ENCODE data around the gene CSF1.

Gene CSF1

DNA sequence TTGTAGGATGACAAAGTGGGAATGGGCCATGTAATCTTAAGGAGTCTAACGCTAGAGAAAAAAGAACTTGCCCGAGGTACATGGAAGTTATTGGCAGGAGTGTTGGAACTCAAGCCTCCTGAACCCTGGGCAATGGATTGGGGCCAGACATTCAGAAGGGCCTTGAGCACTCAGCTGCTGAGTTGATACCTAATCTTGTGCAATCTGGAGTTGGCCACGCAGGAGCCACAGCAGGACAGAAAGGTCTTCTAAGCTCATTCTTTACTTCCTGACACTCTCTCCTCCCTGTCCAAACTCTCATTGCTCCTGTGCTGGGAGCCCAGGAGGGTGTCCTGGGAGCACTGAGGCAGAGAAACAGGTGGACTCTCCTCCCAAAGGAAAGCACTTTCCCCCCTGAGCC is 25.1 kb upstream of the CSF1 start:
- Histone ChIP-seq H2AFZ (ENCODE audit: low read depth) (no peak overlapping the region), H4K20me1 (ENCODE audit: insufficient read depth) (no peaks in the 10 kb centered on the region), H3K9ac (no peak overlapping the region), H3K36me3 (ENCODE audit: insufficient read depth) (no peaks in the 10 kb centered on the region), H3K27ac (no peak overlapping the region), H3K4me1 (ENCODE audit: low read depth, poor library complexity, severe bottlenecking) (no peaks in the 10 kb centered on the region), H3K27me3 (ENCODE audit: insufficient read depth, low read depth) (no peaks in the 10 kb centered on the region), H3K4me2 (no peak overlapping the region), H3K79me2 (ENCODE audit: insufficient read depth, low read depth) (no peaks in the 10 kb centered on the region), H3K4me3 (IDR thresholded peaks at IDR 0.05; ENCODE audit: insufficient read depth, low read depth, low read length) (no peak overlapping the region)
- TF ChIP-seq, protein P1, sequence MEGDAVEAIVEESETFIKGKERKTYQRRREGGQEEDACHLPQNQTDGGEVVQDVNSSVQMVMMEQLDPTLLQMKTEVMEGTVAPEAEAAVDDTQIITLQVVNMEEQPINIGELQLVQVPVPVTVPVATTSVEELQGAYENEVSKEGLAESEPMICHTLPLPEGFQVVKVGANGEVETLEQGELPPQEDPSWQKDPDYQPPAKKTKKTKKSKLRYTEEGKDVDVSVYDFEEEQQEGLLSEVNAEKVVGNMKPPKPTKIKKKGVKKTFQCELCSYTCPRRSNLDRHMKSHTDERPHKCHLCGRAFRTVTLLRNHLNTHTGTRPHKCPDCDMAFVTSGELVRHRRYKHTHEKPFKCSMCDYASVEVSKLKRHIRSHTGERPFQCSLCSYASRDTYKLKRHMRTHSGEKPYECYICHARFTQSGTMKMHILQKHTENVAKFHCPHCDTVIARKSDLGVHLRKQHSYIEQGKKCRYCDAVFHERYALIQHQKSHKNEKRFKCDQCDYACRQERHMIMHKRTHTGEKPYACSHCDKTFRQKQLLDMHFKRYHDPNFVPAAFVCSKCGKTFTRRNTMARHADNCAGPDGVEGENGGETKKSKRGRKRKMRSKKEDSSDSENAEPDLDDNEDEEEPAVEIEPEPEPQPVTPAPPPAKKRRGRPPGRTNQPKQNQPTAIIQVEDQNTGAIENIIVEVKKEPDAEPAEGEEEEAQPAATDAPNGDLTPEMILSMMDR (conservative IDR thresholded peaks at IDR 0.05; ENCODE audit: low read depth, low read length) = no peak

DNA sequence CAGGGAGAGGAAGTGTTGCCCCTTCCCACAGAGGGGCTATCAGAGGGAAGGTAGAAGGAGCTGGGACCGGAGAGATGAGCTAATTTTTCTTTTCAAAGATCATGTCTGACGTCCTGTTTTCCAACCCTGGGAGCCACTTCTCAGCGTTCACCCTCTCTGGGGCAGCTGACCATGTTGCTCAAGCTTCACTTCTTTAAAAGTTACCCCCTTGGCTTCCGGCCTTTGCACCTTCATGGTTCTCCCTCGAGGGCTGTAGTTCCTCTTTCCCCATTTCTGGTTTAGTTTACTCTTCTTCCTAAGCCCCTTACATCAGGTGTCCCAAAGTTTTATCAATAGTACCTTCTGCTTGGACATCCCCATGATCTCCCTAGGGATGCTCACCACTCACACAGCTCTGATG is 23.8 kb upstream of the CSF1 start:
- H3K4me3 ChIP-seq (IDR thresholded peaks at IDR 0.05; ENCODE audit: insufficient read depth, low read depth, low read length) = no peak overlapping the region

DNA sequence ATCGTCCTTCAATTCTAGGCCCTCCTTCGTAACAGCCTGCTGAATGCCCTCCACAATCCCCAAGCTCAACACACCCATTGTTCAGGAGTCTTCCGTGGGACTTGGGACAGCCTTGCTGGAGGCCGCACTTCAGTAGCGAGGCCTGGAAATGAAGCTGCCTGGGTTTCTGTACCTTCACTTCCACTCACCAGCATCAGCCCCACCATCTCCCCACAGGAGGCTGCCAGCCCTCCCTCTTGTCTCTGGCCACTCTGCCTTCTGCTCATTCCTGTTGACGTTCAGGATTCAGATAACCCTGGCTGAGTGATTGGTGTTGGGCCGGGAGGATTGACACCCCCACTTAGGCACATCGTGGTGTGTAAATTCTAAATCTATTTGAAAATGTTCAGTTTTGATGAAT is 23.4 kb upstream of the CSF1 start:
- Histone ChIP-seq H3K4me3 (IDR thresholded peaks at IDR 0.05; ENCODE audit: insufficient read depth, low read depth, low read length) (no peak overlapping the region), H3K27me3 (ENCODE audit: insufficient read depth, low read depth) (no peaks in the 10 kb centered on the region), H3K4me2 (no peak overlapping the region), H4K20me1 (ENCODE audit: insufficient read depth) (no peaks in the 10 kb centered on the region), H3K79me2 (ENCODE audit: insufficient read depth, low read depth) (no peaks in the 10 kb centered on the region), H3K9ac (no peak overlapping the region), H3K36me3 (ENCODE audit: insufficient read depth) (no peaks in the 10 kb centered on the region), H3K27ac (no peak overlapping the region), H2AFZ (ENCODE audit: low read depth) (no peak overlapping the region), H3K4me1 (ENCODE audit: low read depth, poor library complexity, severe bottlenecking) (no peaks in the 10 kb centered on the region)
- TF ChIP-seq, protein P1 (conservative IDR thresholded peaks at IDR 0.05; ENCODE audit: low read depth, low read length) = no peak

More for the DNA sequence above, 23.8 kb upstream of the CSF1 start:
- H2AFZ ChIP-seq (ENCODE audit: low read depth) = no peak overlapping the region
- H3K9ac ChIP-seq = no peak overlapping the region
- TF ChIP-seq, protein P1 (conservative IDR thresholded peaks at IDR 0.05; ENCODE audit: low read depth, low read length) = no peak
- H3K4me2 ChIP-seq = no peak overlapping the region
- H3K36me3 ChIP-seq (ENCODE audit: insufficient read depth) = no peaks in the 10 kb centered on the region
- H3K27me3 ChIP-seq (ENCODE audit: insufficient read depth, low read depth) = no peaks in the 10 kb centered on the region
- H3K4me1 ChIP-seq (ENCODE audit: low read depth, poor library complexity, severe bottlenecking) = no peaks in the 10 kb centered on the region
- H4K20me1 ChIP-seq (ENCODE audit: insufficient read depth) = no peaks in the 10 kb centered on the region
- no peak overlapping the region for H3K27ac ChIP-seq
- no peaks in the 10 kb centered on the region for H3K79me2 ChIP-seq (ENCODE audit: insufficient read depth, low read depth)

DNA sequence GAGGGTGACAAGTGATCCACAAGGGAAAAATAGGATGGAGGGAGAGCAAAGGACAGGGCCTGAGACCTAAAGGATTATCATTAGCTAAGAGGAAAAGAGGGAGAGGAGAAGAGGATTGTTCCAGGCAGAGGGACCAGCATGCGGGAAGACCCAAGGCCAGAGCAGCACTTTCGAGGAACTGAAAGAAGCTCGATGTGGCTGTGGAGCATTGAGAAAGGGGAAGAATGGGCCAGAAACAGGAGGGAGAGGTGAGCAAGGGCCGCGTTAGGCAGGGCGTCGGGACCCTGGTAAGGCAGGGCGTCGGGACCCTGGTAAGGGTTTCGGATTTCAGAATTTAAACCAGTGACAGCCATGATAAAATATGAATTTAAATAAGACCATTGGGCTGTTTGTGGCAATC is 22.8 kb upstream of the CSF1 start:
- no peaks in the 10 kb centered on the region for H4K20me1 ChIP-seq (ENCODE audit: insufficient read depth)
- H3K4me1 ChIP-seq (ENCODE audit: low read depth, poor library complexity, severe bottlenecking) = no peaks in the 10 kb centered on the region
- no peaks in the 10 kb centered on the region for H3K79me2 ChIP-seq (ENCODE audit: insufficient read depth, low read depth)
- H3K9ac ChIP-seq = no peak overlapping the region
- H2AFZ ChIP-seq (ENCODE audit: low read depth) = no peak overlapping the region
- H3K36me3 ChIP-seq (ENCODE audit: insufficient read depth) = no peaks in the 10 kb centered on the region
- H3K27me3 ChIP-seq (ENCODE audit: insufficient read depth, low read depth) = no peaks in the 10 kb centered on the region
- H3K4me3 ChIP-seq (IDR thresholded peaks at IDR 0.05; ENCODE audit: insufficient read depth, low read depth, low read length) = no peak overlapping the region
- no peak overlapping the region for H3K27ac ChIP-seq
- TF ChIP-seq, protein P1 (conservative IDR thresholded peaks at IDR 0.05; ENCODE audit: low read depth, low read length) = no peak
- no peak overlapping the region for H3K4me2 ChIP-seq

Data from KMS-11 (cell line).